Tibial nerve (tissue), 3 donors: ENCODE data around the gene IL16.

Experiments
- POLR2A ChIP-seq, 2 donors: fragments of 450-650 bp; IDR thresholded peaks; one replicate each; pipeline ENCODE4 v1.6.1; 2017; ENCODE audit warnings: antibody characterized with exemption in 2 of 2, mild to moderate bottlenecking in 2 of 2, moderate library complexity in 2 of 2
- TF ChIP-seq, protein P1 (sequence below), 5 experiments: fragments of 200-600 bp in 3 of 5; fragments of 450-650 bp in 2 of 5; sonication (generic) in 3 of 5; IDR thresholded peaks; one replicate each; pipeline ENCODE4 v1.5.1; 2016 to 2019; ENCODE audit warnings: antibody characterized with exemption in 5 of 5, mild to moderate bottlenecking in 3 of 5, moderate library complexity in 2 of 5

DNA sequence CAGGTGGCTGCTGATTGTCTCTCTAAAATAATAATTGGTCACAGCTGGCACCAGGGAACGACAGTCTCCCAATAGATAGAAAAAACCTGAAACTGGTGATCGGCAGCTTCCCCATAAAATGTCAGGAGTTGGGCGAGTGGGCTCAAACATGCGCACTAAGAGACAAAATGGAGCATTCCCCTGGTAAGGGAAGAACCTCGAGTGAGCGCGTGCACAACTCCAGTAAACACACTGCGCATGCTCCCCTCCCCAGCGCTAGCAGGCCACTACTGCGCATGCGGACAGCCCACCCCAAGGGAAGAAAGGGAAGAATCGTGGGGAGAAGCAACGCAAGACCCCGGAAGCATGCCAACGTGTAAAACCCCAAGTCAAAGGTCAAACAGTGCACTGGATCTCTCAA, 134.9 kb downstream of the IL16 start:
- no peak for TF ChIP-seq POLR2A (IDR thresholded peaks at IDR 0.05)
- TF ChIP-seq, protein P1, sequence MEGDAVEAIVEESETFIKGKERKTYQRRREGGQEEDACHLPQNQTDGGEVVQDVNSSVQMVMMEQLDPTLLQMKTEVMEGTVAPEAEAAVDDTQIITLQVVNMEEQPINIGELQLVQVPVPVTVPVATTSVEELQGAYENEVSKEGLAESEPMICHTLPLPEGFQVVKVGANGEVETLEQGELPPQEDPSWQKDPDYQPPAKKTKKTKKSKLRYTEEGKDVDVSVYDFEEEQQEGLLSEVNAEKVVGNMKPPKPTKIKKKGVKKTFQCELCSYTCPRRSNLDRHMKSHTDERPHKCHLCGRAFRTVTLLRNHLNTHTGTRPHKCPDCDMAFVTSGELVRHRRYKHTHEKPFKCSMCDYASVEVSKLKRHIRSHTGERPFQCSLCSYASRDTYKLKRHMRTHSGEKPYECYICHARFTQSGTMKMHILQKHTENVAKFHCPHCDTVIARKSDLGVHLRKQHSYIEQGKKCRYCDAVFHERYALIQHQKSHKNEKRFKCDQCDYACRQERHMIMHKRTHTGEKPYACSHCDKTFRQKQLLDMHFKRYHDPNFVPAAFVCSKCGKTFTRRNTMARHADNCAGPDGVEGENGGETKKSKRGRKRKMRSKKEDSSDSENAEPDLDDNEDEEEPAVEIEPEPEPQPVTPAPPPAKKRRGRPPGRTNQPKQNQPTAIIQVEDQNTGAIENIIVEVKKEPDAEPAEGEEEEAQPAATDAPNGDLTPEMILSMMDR (IDR thresholded peaks at IDR 0.05): no peak
